ENCODE results near the gene BSG. TPM values are rescaled to one million over a fixed set of nuclear protein-coding genes. Genes with fewer than 3 reads are reported as not detected.

BSG gene
- total RNA-seq, 1 experiment from 2014 or later = 823 TPM

- no TSS peak for BruUV-seq (replicated peaks)
- H3K79me2 ChIP-seq (ENCODE audit: low read depth) = no peaks in the 10 kb centered on the region
- peak in 1 of 2 experiments; percentile 44 for DNase-seq
- H3K4me2 ChIP-seq = no peak overlapping the region
- H3K4me3 ChIP-seq = no peak overlapping the region
- no peak overlapping the region for H3K27ac ChIP-seq
- ChIA-PET POLR2A (ENCODE audit: unreplicated experiment) (no interaction called here), CTCF (no interaction called here)
- peaks cover 29% of the 10 kb centered on the region for H3K27me3 ChIP-seq (ENCODE audit: insufficient read depth, low read depth)
- no peak overlapping the region for H2AFZ ChIP-seq
- intact Hi-C loops (cut with micrococcal nuclease; ENCODE audit: unreplicated experiment) = no loop called here
- H4K20me1 ChIP-seq (ENCODE audit: insufficient read depth) = peaks cover 6% of the 10 kb centered on the region
- H3K9me2 ChIP-seq (ENCODE audit: insufficient read depth) = no peaks in the 10 kb centered on the region
- no peaks in the 10 kb centered on the region for H3K9me3 ChIP-seq (ENCODE audit: insufficient read depth, low read depth)
- TF ChIP-seq CTCF (conservative IDR thresholded peaks at IDR 0.05) = no peak
- no peak for TF ChIP-seq EZH2 (IDR thresholded peaks at IDR 0.05; ENCODE audit: low read depth)
- peaks cover 24% of the 10 kb centered on the region; the same call in 1 of the 2 replicates for H3F3A ChIP-seq (ENCODE audit: insufficient read depth, low read depth)
- H3K36me3 ChIP-seq (ENCODE audit: low read depth) = no peaks in the 10 kb centered on the region
- peaks cover 15% of the 10 kb centered on the region; the same call in 1 of the 2 replicates for H3K4me1 ChIP-seq (replicated peaks; ENCODE audit: insufficient read depth)
Observed at GRCh38 chr19:591099-591958, 18.9 kb downstream of the BSG start.

GRCh38 chr19:592101-592500 lies 19.7 kb downstream of the BSG start:
- no TSS peak for BruUV-seq (replicated peaks)
- Histone ChIP-seq H3K9me3 (ENCODE audit: insufficient read depth, low read depth) (no peaks in the 10 kb centered on the region), H3K27ac (no peak overlapping the region), H3F3A (ENCODE audit: insufficient read depth, low read depth) (peaks cover 16% of the 10 kb centered on the region; the same call in 1 of the 2 replicates), H3K36me3 (ENCODE audit: low read depth) (no peaks in the 10 kb centered on the region), H4K20me1 (ENCODE audit: insufficient read depth) (peaks cover 6% of the 10 kb centered on the region), H3K79me2 (ENCODE audit: low read depth) (no peaks in the 10 kb centered on the region), H3K4me1 (replicated peaks; ENCODE audit: insufficient read depth) (peaks cover 15% of the 10 kb centered on the region; the same call in 1 of the 2 replicates), H3K4me2 (no peak overlapping the region), H2AFZ (no peak overlapping the region), H3K4me3 (no peak overlapping the region), H3K27me3 (ENCODE audit: insufficient read depth, low read depth) (peaks cover 33% of the 10 kb centered on the region), H3K9me2 (ENCODE audit: insufficient read depth) (no peaks in the 10 kb centered on the region)
- intact Hi-C loops (cut with micrococcal nuclease; ENCODE audit: unreplicated experiment) = no loop called here
- no peak for TF ChIP-seq CTCF (conservative IDR thresholded peaks at IDR 0.05)
- TF ChIP-seq EZH2 (IDR thresholded peaks at IDR 0.05; ENCODE audit: low read depth) = no peak
- ChIA-PET CTCF (no interaction called here), POLR2A (ENCODE audit: unreplicated experiment) (no interaction called here)
- no peak for DNase-seq

GRCh38 chr19:593055-593454 lies 20.7 kb downstream of the BSG start:
- H3F3A ChIP-seq (ENCODE audit: insufficient read depth, low read depth) = peaks cover 9% of the 10 kb centered on the region; the same call in 1 of the 2 replicates
- no peaks in the 10 kb centered on the region for H3K9me2 ChIP-seq (ENCODE audit: insufficient read depth)
- H3K79me2 ChIP-seq (ENCODE audit: low read depth) = no peaks in the 10 kb centered on the region
- intact Hi-C loops (cut with micrococcal nuclease; ENCODE audit: unreplicated experiment) = no loop called here
- no TSS peak for BruUV-seq (replicated peaks)
- H2AFZ ChIP-seq = no peak overlapping the region
- no peaks in the 10 kb centered on the region for H3K9me3 ChIP-seq (ENCODE audit: insufficient read depth, low read depth)
- H3K36me3 ChIP-seq (ENCODE audit: low read depth) = no peaks in the 10 kb centered on the region
- H4K20me1 ChIP-seq (ENCODE audit: insufficient read depth) = peaks cover 6% of the 10 kb centered on the region
- POLR2A ChIA-PET (ENCODE audit: unreplicated experiment) = no interaction called here
- H3K27ac ChIP-seq = no peak overlapping the region
- no peak for DNase-seq
- TF ChIP-seq CTCF (conservative IDR thresholded peaks at IDR 0.05) (no peak), EZH2 (IDR thresholded peaks at IDR 0.05; ENCODE audit: low read depth) (no peak)
- CTCF ChIA-PET = no interaction called here
- H3K4me2 ChIP-seq = no peak overlapping the region
- peaks cover 12% of the 10 kb centered on the region; the same call in 1 of the 2 replicates for H3K4me1 ChIP-seq (replicated peaks; ENCODE audit: insufficient read depth)
- H3K4me3 ChIP-seq = no peak overlapping the region
- peaks cover 33% of the 10 kb centered on the region for H3K27me3 ChIP-seq (ENCODE audit: insufficient read depth, low read depth)
